ENCODE measurements around the gene THBD. TPM values are rescaled to one million over a fixed set of nuclear protein-coding genes. Genes with fewer than 3 reads are reported as not detected.

THBD gene
- not detected for total RNA-seq

- no peak within 1 kb of the TSS for H3K4me3 Mint-ChIP-seq
Measured at GRCh38 chr20:23049201-23050075, at the start of gene THBD. Gene THBD, minus strand, starts transcription at chr20:23049672. Its CDS starts 168 bp downstream, at chr20:23049504.

GRCh38 chr20:23097636-23098580 is 48.4 kb upstream of the THBD start:
- Mint-ChIP-seq H3K9me3 (no peaks in the 10 kb centered on the region), H3K27me3 (no peaks in the 10 kb centered on the region), H3K36me3 (no peaks in the 10 kb centered on the region), H3K4me3 (no peak overlapping the region), H3K4me1 (ENCODE audit: low read depth) (no peaks in the 10 kb centered on the region), H3K27ac (no peak overlapping the region)
- intact Hi-C loops (cut with micrococcal nuclease): no loop called here
- ChIA-PET CTCF (no interaction called here), POLR2A (no interaction called here)
- no peak for DNase-seq

More at GRCh38 chr20:23049201-23050075, at the start of gene THBD:
- Mint-ChIP-seq H3K9me3 (no peaks in the 10 kb centered on the region), H3K4me1 (ENCODE audit: low read depth) (no peaks in the 10 kb centered on the region), H3K27me3 (peaks cover 34% of the 10 kb centered on the region), H3K27ac (no peak within 1 kb of the TSS), H3K36me3 (no peaks in the 10 kb centered on the region)
- intact Hi-C loops (cut with micrococcal nuclease): loop anchor here (5.0 to 10.0 kb wide), 2 partner anchors 188 to 355 kb away; no protein-coding TSS in a partner anchor
- ChIA-PET CTCF (no interaction called here), POLR2A (no interaction called here)
- DNase-seq: peak; percentile 18

- no peak overlapping the region for H3K4me3 Mint-ChIP-seq
- H3K9me3 Mint-ChIP-seq: no peaks in the 10 kb centered on the region
- CTCF ChIA-PET: no interaction called here
- POLR2A ChIA-PET: no interaction called here
- H3K36me3 Mint-ChIP-seq: no peaks in the 10 kb centered on the region
- no peaks in the 10 kb centered on the region for H3K4me1 Mint-ChIP-seq (ENCODE audit: low read depth)
- no peaks in the 10 kb centered on the region for H3K27me3 Mint-ChIP-seq
- H3K27ac Mint-ChIP-seq: no peak overlapping the region
- DNase-seq: no peak
- intact Hi-C loops (cut with micrococcal nuclease): no loop called here
Measured at GRCh38 chr20:23096986-23097520, 47.6 kb upstream of the THBD start.

GRCh38 chr20:23096097-23096496 is 46.6 kb upstream of the THBD start:
- H3K36me3 Mint-ChIP-seq: no peaks in the 10 kb centered on the region

GRCh38 chr20:23095499-23095898 is 46.0 kb upstream of the THBD start:
- POLR2A ChIA-PET: no interaction called here
- Mint-ChIP-seq H3K4me1 (ENCODE audit: low read depth) (no peaks in the 10 kb centered on the region), H3K4me3 (no peak overlapping the region), H3K27me3 (no peaks in the 10 kb centered on the region), H3K27ac (no peak overlapping the region), H3K36me3 (no peaks in the 10 kb centered on the region), H3K9me3 (no peaks in the 10 kb centered on the region)
- no peak for DNase-seq
- CTCF ChIA-PET: no interaction called here
- intact Hi-C loops (cut with micrococcal nuclease): no loop called here

More at GRCh38 chr20:23096097-23096496, 46.6 kb upstream of the THBD start:
- Mint-ChIP-seq H3K4me3 (no peak overlapping the region), H3K27me3 (no peaks in the 10 kb centered on the region), H3K4me1 (ENCODE audit: low read depth) (no peaks in the 10 kb centered on the region), H3K27ac (no peak overlapping the region), H3K9me3 (no peaks in the 10 kb centered on the region)
- POLR2A ChIA-PET: no interaction called here
- intact Hi-C loops (cut with micrococcal nuclease): no loop called here
- DNase-seq: no peak
- CTCF ChIA-PET: no interaction called here

- CTCF ChIA-PET: interaction anchor here (0.6 kb wide), 1 partner anchor 8 kb away, joined by 3 read pairs; no protein-coding TSS in a partner anchor
- Mint-ChIP-seq H3K36me3 (no peaks in the 10 kb centered on the region), H3K9me3 (no peaks in the 10 kb centered on the region), H3K27ac (no peak overlapping the region), H3K4me3 (no peak overlapping the region), H3K27me3 (no peaks in the 10 kb centered on the region), H3K4me1 (ENCODE audit: low read depth) (no peaks in the 10 kb centered on the region)
- POLR2A ChIA-PET: interaction anchor here (1.0 kb wide), 1 partner anchor 255 kb away, joined by 3 read pairs; the partner anchor contains the start of gene NXT1
- no peak for DNase-seq
- intact Hi-C loops (cut with micrococcal nuclease): no loop called here
Measured at GRCh38 chr20:23094927-23095326, 45.5 kb upstream of the THBD start.

- Mint-ChIP-seq H3K4me1 (ENCODE audit: low read depth) (no peaks in the 10 kb centered on the region), H3K36me3 (no peaks in the 10 kb centered on the region), H3K4me3 (no peak overlapping the region), H3K27ac (no peak overlapping the region), H3K27me3 (no peaks in the 10 kb centered on the region), H3K9me3 (no peaks in the 10 kb centered on the region)
- POLR2A ChIA-PET: interaction anchor here (1.0 kb wide), 1 partner anchor 256 kb away, joined by 3 read pairs; the partner anchor contains the start of gene NXT1
- intact Hi-C loops (cut with micrococcal nuclease): no loop called here
- DNase-seq: peak; percentile 18
- CTCF ChIA-PET: interaction anchor here (0.6 kb wide), 1 partner anchor 9 kb away, joined by 3 read pairs; no protein-coding TSS in a partner anchor
Measured at GRCh38 chr20:23094213-23094896, 44.9 kb upstream of the THBD start.

- H3K4me3 Mint-ChIP-seq: no peak overlapping the region
- intact Hi-C loops (cut with micrococcal nuclease): no loop called here
- H3K27me3 Mint-ChIP-seq: no peaks in the 10 kb centered on the region
- H3K4me1 Mint-ChIP-seq (ENCODE audit: low read depth): no peaks in the 10 kb centered on the region
- ChIA-PET CTCF (no interaction called here), POLR2A (no interaction called here)
- no peak for DNase-seq
- no peak overlapping the region for H3K27ac Mint-ChIP-seq
- H3K9me3 Mint-ChIP-seq: no peaks in the 10 kb centered on the region
- no peaks in the 10 kb centered on the region for H3K36me3 Mint-ChIP-seq
Measured at GRCh38 chr20:23093613-23094012, 44.1 kb upstream of the THBD start.

- ChIA-PET POLR2A (no interaction called here), CTCF (no interaction called here)
- DNase-seq: no peak
- Mint-ChIP-seq H3K36me3 (no peaks in the 10 kb centered on the region), H3K4me3 (no peak overlapping the region), H3K27me3 (no peaks in the 10 kb centered on the region), H3K27ac (no peak overlapping the region), H3K4me1 (ENCODE audit: low read depth) (no peaks in the 10 kb centered on the region), H3K9me3 (no peaks in the 10 kb centered on the region)
- intact Hi-C loops (cut with micrococcal nuclease): no loop called here
Measured at GRCh38 chr20:23092861-23093495, 43.5 kb upstream of the THBD start.

GRCh38 chr20:23092384-23092756 is 42.9 kb upstream of the THBD start:
- Mint-ChIP-seq H3K36me3 (no peaks in the 10 kb centered on the region), H3K27me3 (peaks cover 2% of the 10 kb centered on the region), H3K9me3 (no peaks in the 10 kb centered on the region), H3K4me1 (ENCODE audit: low read depth) (no peaks in the 10 kb centered on the region), H3K4me3 (no peak overlapping the region), H3K27ac (no peak overlapping the region)
- ChIA-PET POLR2A (no interaction called here), CTCF (no interaction called here)
- DNase-seq: no peak
- intact Hi-C loops (cut with micrococcal nuclease): no loop called here

- peaks cover 2% of the 10 kb centered on the region for H3K27me3 Mint-ChIP-seq
- peaks cover under 1% of the 10 kb centered on the region for H3K4me1 Mint-ChIP-seq (ENCODE audit: low read depth)
- no peak overlapping the region for H3K4me3 Mint-ChIP-seq
- ChIA-PET CTCF (no interaction called here), POLR2A (no interaction called here)
- no peaks in the 10 kb centered on the region for H3K36me3 Mint-ChIP-seq
- intact Hi-C loops (cut with micrococcal nuclease): no loop called here
- no peaks in the 10 kb centered on the region for H3K9me3 Mint-ChIP-seq
- no peak for DNase-seq
- H3K27ac Mint-ChIP-seq: no peak overlapping the region
Measured at GRCh38 chr20:23091721-23092383, 42.4 kb upstream of the THBD start.

All from activated CD4-positive, alpha-beta memory T cell treated with anti-CD3 and anti-CD28 coated beads for 36 hours (primary cell).